GM12801 (cell line): Measurements from ENCODE around the gene WNT4.

ENCODE experiments used
- TF ChIP-seq, protein P1 (sequence below): IDR thresholded peaks from one replicate; pipeline ENCODE4 v1.5.1; 2011; ENCODE audit warnings: control low read depth; ENCODE audit not compliant: insufficient read length; ENCODE audit errors: extremely low read depth

Gene WNT4

GRCh38 chr1:22184892-22185612 lies 42.2 kb upstream of the WNT4 start:
- TF ChIP-seq, protein P1, sequence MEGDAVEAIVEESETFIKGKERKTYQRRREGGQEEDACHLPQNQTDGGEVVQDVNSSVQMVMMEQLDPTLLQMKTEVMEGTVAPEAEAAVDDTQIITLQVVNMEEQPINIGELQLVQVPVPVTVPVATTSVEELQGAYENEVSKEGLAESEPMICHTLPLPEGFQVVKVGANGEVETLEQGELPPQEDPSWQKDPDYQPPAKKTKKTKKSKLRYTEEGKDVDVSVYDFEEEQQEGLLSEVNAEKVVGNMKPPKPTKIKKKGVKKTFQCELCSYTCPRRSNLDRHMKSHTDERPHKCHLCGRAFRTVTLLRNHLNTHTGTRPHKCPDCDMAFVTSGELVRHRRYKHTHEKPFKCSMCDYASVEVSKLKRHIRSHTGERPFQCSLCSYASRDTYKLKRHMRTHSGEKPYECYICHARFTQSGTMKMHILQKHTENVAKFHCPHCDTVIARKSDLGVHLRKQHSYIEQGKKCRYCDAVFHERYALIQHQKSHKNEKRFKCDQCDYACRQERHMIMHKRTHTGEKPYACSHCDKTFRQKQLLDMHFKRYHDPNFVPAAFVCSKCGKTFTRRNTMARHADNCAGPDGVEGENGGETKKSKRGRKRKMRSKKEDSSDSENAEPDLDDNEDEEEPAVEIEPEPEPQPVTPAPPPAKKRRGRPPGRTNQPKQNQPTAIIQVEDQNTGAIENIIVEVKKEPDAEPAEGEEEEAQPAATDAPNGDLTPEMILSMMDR = no peak

- TF ChIP-seq, protein P1 = no peak
These were observed 41.6 kb upstream of the WNT4 start for GRCh38 chr1:22184454-22184853.

DNA sequence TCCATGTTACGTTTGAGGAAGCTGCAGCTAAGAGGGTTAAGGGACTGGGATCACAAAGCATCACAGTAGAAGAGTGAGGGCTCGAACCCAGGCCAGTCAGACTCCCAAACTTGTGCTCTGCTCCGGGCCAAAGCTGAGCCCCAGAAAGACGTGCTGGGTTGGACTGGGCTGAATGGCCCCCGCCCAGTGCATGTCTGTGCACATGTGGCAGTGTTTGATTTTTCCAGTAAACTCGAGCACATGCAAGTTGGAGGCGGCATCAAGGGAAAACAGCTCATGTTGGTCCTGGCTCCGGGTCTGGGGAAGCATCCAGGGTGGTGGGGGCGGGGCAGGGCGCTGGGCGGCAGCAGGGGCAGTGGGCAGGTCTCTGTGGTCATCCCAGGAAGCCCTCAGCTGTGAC lies 39.8 kb upstream of the WNT4 start:
- TF ChIP-seq, protein P1 = no peak

DNA sequence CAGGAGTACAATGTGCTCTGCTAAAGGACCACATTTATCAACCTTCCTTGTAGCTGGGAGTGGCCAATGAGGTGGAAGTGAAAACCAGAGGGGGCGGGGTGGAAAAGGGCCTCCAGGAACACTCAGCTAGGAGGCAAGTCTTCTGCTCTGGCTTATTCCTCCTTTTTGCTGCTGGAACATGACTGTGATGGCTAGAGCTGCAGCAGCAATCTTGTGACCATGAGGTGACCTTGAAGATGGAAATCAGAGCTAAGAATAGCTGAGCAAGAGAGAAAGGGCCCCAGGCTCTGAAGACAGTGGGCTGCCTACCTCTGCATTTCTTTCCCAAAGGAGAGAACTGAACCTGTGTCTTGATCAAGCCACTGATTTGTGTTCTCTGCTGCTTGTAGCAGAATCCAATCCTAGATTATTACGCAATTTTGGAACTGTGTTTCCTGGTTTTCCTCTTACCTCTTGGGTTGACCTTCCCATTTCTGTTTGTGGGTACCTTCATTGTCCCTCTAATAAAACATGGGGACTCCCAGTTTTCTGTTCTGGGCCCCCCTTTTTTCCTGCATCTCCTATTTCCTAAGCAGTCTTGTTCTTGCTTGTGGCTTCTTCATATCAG lies 36.4 kb upstream of the WNT4 start:
- TF ChIP-seq, protein P1 = no peak

GRCh38 chr1:22177354-22178003 lies 34.6 kb upstream of the WNT4 start:
- TF ChIP-seq, protein P1 = no peak

DNA sequence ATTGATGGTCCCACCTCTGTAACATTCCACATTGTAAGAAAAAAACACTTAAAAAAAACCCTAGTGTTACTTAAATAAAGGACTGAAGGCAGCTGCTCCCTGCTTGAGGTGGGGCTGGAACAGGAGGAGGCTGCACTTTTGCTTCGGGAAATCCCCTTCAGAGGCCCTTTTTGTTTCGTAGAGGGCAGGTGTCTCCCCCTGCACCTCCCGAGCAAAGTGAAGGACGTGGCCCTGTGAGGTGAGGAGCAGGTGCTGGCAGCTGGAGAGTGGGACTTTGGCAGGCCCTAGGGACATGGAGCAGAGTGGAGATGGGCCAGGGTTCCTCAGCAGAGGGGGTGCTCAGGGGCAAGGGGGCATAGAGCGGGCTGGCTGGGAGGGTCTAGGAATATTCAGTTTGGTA lies 33.4 kb upstream of the WNT4 start:
- TF ChIP-seq, protein P1 = no peak

GRCh38 chr1:22174446-22175220 lies 31.7 kb upstream of the WNT4 start:
- TF ChIP-seq, protein P1 = no peak
